Measurements from ENCODE around the gene DCAF11.

Gene DCAF11

GRCh38 chr14:24114532-24115421 lies at the start of gene DCAF11, which contains the start of gene NRL:
TSS of gene DCAF11 (plus strand) at chr14:24114777. CDS start at chr14:24115595, 818 bp downstream.
TSS of gene NRL (minus strand) at chr14:24114949. CDS start at chr14:24082848, 32,101 bp downstream.
- DNase-seq: peak; percentile 98

- DNase-seq: no peak
These were observed 49.7 kb upstream of the DCAF11 start for GRCh38 chr14:24064856-24065255.

- no peak for DNase-seq
These were observed 49.2 kb upstream of the DCAF11 start for GRCh38 chr14:24065408-24065807.

GRCh38 chr14:24066496-24067132 lies 48.0 kb upstream of the DCAF11 start:
- DNase-seq: no peak

- DNase-seq: no peak
These were observed 47.2 kb upstream of the DCAF11 start for GRCh38 chr14:24067133-24068082.

- no peak for DNase-seq
These were observed 45.7 kb upstream of the DCAF11 start for GRCh38 chr14:24068711-24069410.

- DNase-seq: no peak
These were observed 45.2 kb upstream of the DCAF11 start for GRCh38 chr14:24069411-24069735.

- no peak for DNase-seq
These were observed 44.1 kb upstream of the DCAF11 start for GRCh38 chr14:24070285-24071143.

- DNase-seq: no peak
These were observed 43.4 kb upstream of the DCAF11 start, which contains the start of gene CPNE6 for GRCh38 chr14:24071144-24071697. TSS of gene CPNE6 (plus strand) at chr14:24071562. CDS start at chr14:24072937, 1,375 bp downstream.

- no peak for DNase-seq
These were observed 42.6 kb upstream of the DCAF11 start for GRCh38 chr14:24071836-24072430.

GRCh38 chr14:24072436-24072835 lies 42.1 kb upstream of the DCAF11 start:
- no peak for DNase-seq

- DNase-seq: no peak
These were observed 41.4 kb upstream of the DCAF11 start for GRCh38 chr14:24072881-24073877.

GRCh38 chr14:24074625-24075484 lies 39.7 kb upstream of the DCAF11 start:
- no peak for DNase-seq

- no peak for DNase-seq
These were observed 38.9 kb upstream of the DCAF11 start for GRCh38 chr14:24075485-24076301.

GRCh38 chr14:24076302-24076601 lies 38.3 kb upstream of the DCAF11 start:
- DNase-seq: no peak

GRCh38 chr14:24077086-24077485 lies 37.5 kb upstream of the DCAF11 start:
- no peak for DNase-seq

- no peak for DNase-seq
These were observed 36.4 kb upstream of the DCAF11 start for GRCh38 chr14:24078146-24078545.
